SK-N-MC (cell line): Measurements from ENCODE around the gene CBFA2T2.

Source experiments
- EZH2 ChIP-seq: fragments of 200-600 bp; sonication (generic); IDR thresholded peaks from one replicate; pipeline ENCODE4 v1.6.1; 2017; ENCODE audit warnings: antibody characterized with exemption
- FOXP2 ChIP-seq: optimal IDR thresholded peaks from 2 replicates; pipeline ENCODE3; 2011; ENCODE audit warnings: mild to moderate bottlenecking, moderate library complexity; ENCODE audit not compliant: insufficient read depth; ENCODE audit errors: extremely low read length, control extremely low read depth
- POLR2AphosphoS5 ChIP-seq: IDR thresholded peaks from 2 replicates; pipeline ENCODE4 v1.6.1; 2012; ENCODE audit warnings: mild to moderate bottlenecking, low read depth, low read length, borderline replicate concordance

GRCh38 chr20:33552519-33552918 is 62.6 kb downstream of the CBFA2T2 start:
- no peak for TF ChIP-seq EZH2
- no peak for TF ChIP-seq POLR2AphosphoS5
- no peak for TF ChIP-seq FOXP2
